ENCODE data around the gene MACO1.
"Not testable (repeated sequence)": the region's sequence is repeated elsewhere in the genome, so short reads cannot be mapped to it uniquely, and the experiment has no call there.

GRCh38 chr1:25388691-25389090, 42.0 kb upstream of the MACO1 start:
- TF ChIP-seq CTCF, POLR2A, EP300, POLR2AphosphoS5 (IDR thresholded peaks at IDR 0.05): not testable (repeated sequence)

Measured in upper lobe of left lung (tissue), 4 donors.